ENCODE data around the gene RASD2. TPM values are rescaled to one million over a fixed set of nuclear protein-coding genes. Genes with fewer than 3 reads are reported as not detected.

The RASD2 gene
- total RNA-seq, 1 donor from 2014 or later = 3.0 TPM

GRCh38 chr22:35560366-35560765 lies 19.7 kb downstream of the RASD2 start:
- DNase-seq (ENCODE audit: low read depth) = no peak

- no peak for DNase-seq (ENCODE audit: low read depth)
Measured at GRCh38 chr22:35560824-35561223, 20.2 kb downstream of the RASD2 start.

GRCh38 chr22:35561796-35562526 lies 21.3 kb downstream of the RASD2 start:
- DNase-seq (ENCODE audit: low read depth) = peak; percentile 84

- no peak for DNase-seq (ENCODE audit: low read depth)
Measured at GRCh38 chr22:35563211-35563610, 22.6 kb downstream of the RASD2 start.

GRCh38 chr22:35564975-35565867 lies 24.6 kb downstream of the RASD2 start:
- no peak for DNase-seq (ENCODE audit: low read depth)

GRCh38 chr22:35567351-35568141 lies 26.9 kb downstream of the RASD2 start:
- DNase-seq (ENCODE audit: low read depth) = no peak

- peak; percentile 64 for DNase-seq (ENCODE audit: low read depth)
Measured at GRCh38 chr22:35568751-35569739, 28.4 kb downstream of the RASD2 start.

- DNase-seq (ENCODE audit: low read depth) = no peak
Measured at GRCh38 chr22:35569916-35570315, 29.3 kb downstream of the RASD2 start.

- DNase-seq (ENCODE audit: low read depth) = no peak
Measured at GRCh38 chr22:35570686-35571194, 30.1 kb downstream of the RASD2 start.

- DNase-seq (ENCODE audit: low read depth) = no peak
Measured at GRCh38 chr22:35572556-35572955, 31.9 kb downstream of the RASD2 start.

GRCh38 chr22:35575116-35575748 lies 34.6 kb downstream of the RASD2 start:
- no peak for DNase-seq (ENCODE audit: low read depth)

GRCh38 chr22:35576671-35577070 lies 36.0 kb downstream of the RASD2 start:
- DNase-seq (ENCODE audit: low read depth) = no peak

GRCh38 chr22:35577799-35578659 lies 37.4 kb downstream of the RASD2 start:
- no peak for DNase-seq (ENCODE audit: low read depth)

GRCh38 chr22:35578836-35579575 lies 38.4 kb downstream of the RASD2 start:
- DNase-seq (ENCODE audit: low read depth) = no peak

GRCh38 chr22:35580351-35581022 lies 39.9 kb downstream of the RASD2 start:
- no peak for DNase-seq (ENCODE audit: low read depth)

GRCh38 chr22:35581023-35581413 lies 40.4 kb downstream of the RASD2 start:
- no peak for DNase-seq (ENCODE audit: low read depth)

GRCh38 chr22:35582218-35582860 lies 41.7 kb downstream of the RASD2 start:
- no peak for DNase-seq (ENCODE audit: low read depth)

All from renal cortical epithelial cell (primary cell).